ENCODE measurements around the gene CRB1. TPM values are rescaled to one million over a fixed set of nuclear protein-coding genes. Genes with fewer than 3 reads are reported as not detected.

CRB1 gene
- total RNA-seq, 1 experiment from 2014 or later: not detected

- Histone ChIP-seq H3K27ac (no peak overlapping the region), H3K36me3 (ENCODE audit: low read depth) (no peaks in the 10 kb centered on the region), H3K4me3 (no peak overlapping the region), H3K4me1 (replicated peaks; ENCODE audit: insufficient read depth) (0 out of 2 replicates have a peak, but pooled peaks cover 6% of the 10 kb centered on the region), H3K27me3 (ENCODE audit: insufficient read depth, low read depth) (no peaks in the 10 kb centered on the region), H4K20me1 (ENCODE audit: insufficient read depth) (no peaks in the 10 kb centered on the region), H2AFZ (peak overlapping the region; percentile 12; the same call in 1 of the 2 replicates), H3K9me3 (ENCODE audit: insufficient read depth, low read depth) (no peaks in the 10 kb centered on the region), H3K9me2 (ENCODE audit: insufficient read depth) (no peaks in the 10 kb centered on the region), H3K4me2 (no peak overlapping the region), H3F3A (ENCODE audit: insufficient read depth, low read depth) (no peaks in the 10 kb centered on the region), H3K79me2 (ENCODE audit: low read depth) (no peaks in the 10 kb centered on the region)
- TF ChIP-seq, protein P1, sequence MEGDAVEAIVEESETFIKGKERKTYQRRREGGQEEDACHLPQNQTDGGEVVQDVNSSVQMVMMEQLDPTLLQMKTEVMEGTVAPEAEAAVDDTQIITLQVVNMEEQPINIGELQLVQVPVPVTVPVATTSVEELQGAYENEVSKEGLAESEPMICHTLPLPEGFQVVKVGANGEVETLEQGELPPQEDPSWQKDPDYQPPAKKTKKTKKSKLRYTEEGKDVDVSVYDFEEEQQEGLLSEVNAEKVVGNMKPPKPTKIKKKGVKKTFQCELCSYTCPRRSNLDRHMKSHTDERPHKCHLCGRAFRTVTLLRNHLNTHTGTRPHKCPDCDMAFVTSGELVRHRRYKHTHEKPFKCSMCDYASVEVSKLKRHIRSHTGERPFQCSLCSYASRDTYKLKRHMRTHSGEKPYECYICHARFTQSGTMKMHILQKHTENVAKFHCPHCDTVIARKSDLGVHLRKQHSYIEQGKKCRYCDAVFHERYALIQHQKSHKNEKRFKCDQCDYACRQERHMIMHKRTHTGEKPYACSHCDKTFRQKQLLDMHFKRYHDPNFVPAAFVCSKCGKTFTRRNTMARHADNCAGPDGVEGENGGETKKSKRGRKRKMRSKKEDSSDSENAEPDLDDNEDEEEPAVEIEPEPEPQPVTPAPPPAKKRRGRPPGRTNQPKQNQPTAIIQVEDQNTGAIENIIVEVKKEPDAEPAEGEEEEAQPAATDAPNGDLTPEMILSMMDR (conservative IDR thresholded peaks at IDR 0.05): no peak
- TF ChIP-seq EZH2 (IDR thresholded peaks at IDR 0.05; ENCODE audit: low read depth): no peak
- DNase-seq: no peak
- no TSS peak for BruUV-seq (replicated peaks)
- ChIA-PET CTCF (no interaction called here), POLR2A (ENCODE audit: unreplicated experiment) (no interaction called here)
- intact Hi-C loops (cut with micrococcal nuclease; ENCODE audit: unreplicated experiment): no loop called here
These were observed 194.5 kb downstream of the CRB1 start for GRCh38 chr1:197462539-197462938.

- no peaks in the 10 kb centered on the region for H3K9me3 ChIP-seq (ENCODE audit: insufficient read depth, low read depth)
- H3F3A ChIP-seq (ENCODE audit: insufficient read depth, low read depth): no peaks in the 10 kb centered on the region
- peak overlapping the region; percentile 12; the same call in 1 of the 2 replicates for H2AFZ ChIP-seq
- H3K79me2 ChIP-seq (ENCODE audit: low read depth): no peaks in the 10 kb centered on the region
- POLR2A ChIA-PET (ENCODE audit: unreplicated experiment): no interaction called here
- H4K20me1 ChIP-seq (ENCODE audit: insufficient read depth): no peaks in the 10 kb centered on the region
- H3K9me2 ChIP-seq (ENCODE audit: insufficient read depth): no peaks in the 10 kb centered on the region
- no TSS peak for BruUV-seq (replicated peaks)
- no peaks in the 10 kb centered on the region for H3K27me3 ChIP-seq (ENCODE audit: insufficient read depth, low read depth)
- H3K4me2 ChIP-seq: no peak overlapping the region
- H3K4me1 ChIP-seq (replicated peaks; ENCODE audit: insufficient read depth): 0 out of 2 replicates have a peak, but pooled peaks cover 6% of the 10 kb centered on the region
- no peaks in the 10 kb centered on the region for H3K36me3 ChIP-seq (ENCODE audit: low read depth)
- intact Hi-C loops (cut with micrococcal nuclease; ENCODE audit: unreplicated experiment): no loop called here
- TF ChIP-seq, protein P1 (conservative IDR thresholded peaks at IDR 0.05): no peak
- TF ChIP-seq EZH2 (IDR thresholded peaks at IDR 0.05; ENCODE audit: low read depth): no peak
- no peak overlapping the region for H3K4me3 ChIP-seq
- CTCF ChIA-PET: no interaction called here
- DNase-seq: no peak
- no peak overlapping the region for H3K27ac ChIP-seq
These were observed 195.1 kb downstream of the CRB1 start for GRCh38 chr1:197463142-197463541.

- no TSS peak for BruUV-seq (replicated peaks)
- H3F3A ChIP-seq (ENCODE audit: insufficient read depth, low read depth): no peaks in the 10 kb centered on the region
- H3K36me3 ChIP-seq (ENCODE audit: low read depth): no peaks in the 10 kb centered on the region
- no peak for TF ChIP-seq EZH2 (IDR thresholded peaks at IDR 0.05; ENCODE audit: low read depth)
- TF ChIP-seq, protein P1 (conservative IDR thresholded peaks at IDR 0.05): no peak
- ChIA-PET POLR2A (ENCODE audit: unreplicated experiment) (no interaction called here), CTCF (no interaction called here)
- no peaks in the 10 kb centered on the region for H3K9me2 ChIP-seq (ENCODE audit: insufficient read depth)
- no peaks in the 10 kb centered on the region for H3K9me3 ChIP-seq (ENCODE audit: insufficient read depth, low read depth)
- no peaks in the 10 kb centered on the region for H3K27me3 ChIP-seq (ENCODE audit: insufficient read depth, low read depth)
- no peaks in the 10 kb centered on the region for H3K79me2 ChIP-seq (ENCODE audit: low read depth)
- no peak overlapping the region for H3K4me3 ChIP-seq
- H4K20me1 ChIP-seq (ENCODE audit: insufficient read depth): no peaks in the 10 kb centered on the region
- no peak overlapping the region for H2AFZ ChIP-seq
- intact Hi-C loops (cut with micrococcal nuclease; ENCODE audit: unreplicated experiment): no loop called here
- 0 out of 2 replicates have a peak, but pooled peaks cover 6% of the 10 kb centered on the region for H3K4me1 ChIP-seq (replicated peaks; ENCODE audit: insufficient read depth)
- no peak overlapping the region for H3K27ac ChIP-seq
- DNase-seq: no peak
- no peak overlapping the region for H3K4me2 ChIP-seq
These were observed 196.0 kb downstream of the CRB1 start for GRCh38 chr1:197464044-197464443.

Data from PC-9 (cell line).